ENCODE data around the gene TNFRSF14.

DNA sequence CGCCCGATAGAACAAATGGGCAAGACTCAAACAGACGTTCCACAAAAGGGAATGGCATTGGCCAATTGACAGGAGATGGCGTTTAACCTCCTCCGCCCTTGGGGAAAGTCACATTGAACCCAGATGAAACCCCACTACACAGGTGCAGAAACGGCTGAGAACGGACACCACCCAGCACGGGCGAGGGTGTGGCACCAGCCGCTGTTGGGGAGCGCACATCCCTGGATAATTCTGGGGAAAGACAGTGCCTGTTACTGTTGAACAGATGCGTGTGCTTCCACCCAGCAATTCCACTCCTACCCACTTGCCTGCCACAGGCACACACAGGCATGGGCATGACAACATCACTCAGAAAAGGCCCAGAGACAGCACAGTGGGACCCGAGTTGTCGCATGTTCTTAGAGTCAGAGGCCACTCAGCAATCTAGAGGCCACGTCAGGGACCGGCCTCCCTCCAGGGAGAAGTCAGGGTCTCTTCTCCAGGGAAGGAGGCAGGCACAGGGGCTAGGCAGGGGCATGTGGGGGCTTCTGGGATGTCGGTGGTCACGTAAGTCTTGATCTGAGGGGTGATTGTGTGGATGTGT lies 45.6 kb downstream of the TNFRSF14 start:
- TF ChIP-seq GATA2 (IDR thresholded peaks at IDR 0.05; ENCODE audit: low read depth, low read length) (no peak), GATA3 (IDR thresholded peaks at IDR 0.05; ENCODE audit: low read depth, low read length) (no peak)
